ACHN (cell line): ENCODE measurements around the gene GRK7.
A peak's percentile ranks its signal among the peaks of the same experiment; 100 is the strongest.

Experiments used
- DNase-seq: peaks from one replicate; pipeline ENCODE4 v3.0.0-alpha.2; 2015
- in situ Hi-C: cut with HindIII; loops from 2 replicates; pipeline ENCODE4 v1.10.0; 2017; ENCODE audit warnings: low sequenced_read_pairs, low pct_ligation_motif_present, low pct_unique_long_range_greater_than_20kb

GRK7 gene

GRCh38 chr3:141763088-141763750, at the start of gene GRK7:
GRK7 (plus strand) TSS chr3:141763408; CDS start chr3:141778285, 14,877 bp downstream.
- no peak for DNase-seq
- in situ Hi-C loops: no loop called here

GRCh38 chr3:141714671-141715070, 48.5 kb upstream of the GRK7 start:
- DNase-seq: no peak
- in situ Hi-C loops: no loop called here

GRCh38 chr3:141722081-141722480, 41.1 kb upstream of the GRK7 start:
- in situ Hi-C loops: no loop called here
- no peak for DNase-seq

GRCh38 chr3:141722648-141723047, 40.6 kb upstream of the GRK7 start:
- no peak for DNase-seq
- in situ Hi-C loops: no loop called here

- in situ Hi-C loops: no loop called here
- no peak for DNase-seq
Measured at GRCh38 chr3:141723255-141723654, 40.0 kb upstream of the GRK7 start.

GRCh38 chr3:141724186-141724585, 39.0 kb upstream of the GRK7 start:
- no peak for DNase-seq
- in situ Hi-C loops: no loop called here

- DNase-seq: no peak
- in situ Hi-C loops: no loop called here
Measured at GRCh38 chr3:141725036-141725435, 38.2 kb upstream of the GRK7 start.

- in situ Hi-C loops: no loop called here
- no peak for DNase-seq
Measured at GRCh38 chr3:141726483-141726882, 36.7 kb upstream of the GRK7 start.

- DNase-seq: peak; percentile 7
- in situ Hi-C loops: no loop called here
Measured at GRCh38 chr3:141728355-141728892, 34.8 kb upstream of the GRK7 start.

GRCh38 chr3:141729240-141729639, 34.0 kb upstream of the GRK7 start:
- no peak for DNase-seq
- in situ Hi-C loops: no loop called here

GRCh38 chr3:141735176-141735575, 28.0 kb upstream of the GRK7 start:
- DNase-seq: no peak
- in situ Hi-C loops: no loop called here

- in situ Hi-C loops: no loop called here
- no peak for DNase-seq
Measured at GRCh38 chr3:141735770-141736465, 27.3 kb upstream of the GRK7 start.

GRCh38 chr3:141737093-141737492, 26.1 kb upstream of the GRK7 start:
- in situ Hi-C loops: no loop called here
- no peak for DNase-seq

GRCh38 chr3:141737678-141738021, 25.6 kb upstream of the GRK7 start:
- DNase-seq: no peak
- in situ Hi-C loops: no loop called here

GRCh38 chr3:141738022-141738890, 25.0 kb upstream of the GRK7 start, which contains the start of gene RNF7:
RNF7 (plus strand) TSS chr3:141738298; CDS start chr3:141738342, 44 bp downstream.
- peak; percentile 93 for DNase-seq
- in situ Hi-C loops: no loop called here

- in situ Hi-C loops: no loop called here
- peak; percentile 51 for DNase-seq
Measured at GRCh38 chr3:141738891-141739363, 24.3 kb upstream of the GRK7 start.

GRCh38 chr3:141739731-141740130, 23.5 kb upstream of the GRK7 start:
- in situ Hi-C loops: no loop called here
- DNase-seq: no peak

GRCh38 chr3:141740349-141740748, 22.9 kb upstream of the GRK7 start:
- in situ Hi-C loops: no loop called here
- DNase-seq: no peak

GRCh38 chr3:141743305-141743704, 19.9 kb upstream of the GRK7 start:
- no peak for DNase-seq
- in situ Hi-C loops: no loop called here
